HG03558 (cell line): ENCODE data around the gene TTLL1.
"Not testable (repeated sequence)": the region's sequence is repeated elsewhere in the genome, so short reads cannot be mapped to it uniquely, and the experiment has no call there.

ENCODE experiments used
- ATAC-seq: cut with Tn5 transposase; IDR thresholded peaks from one replicate; pipeline ENCODE4 v1.9.1; 2021; ENCODE audit warnings: moderate number of reproducible peaks; ENCODE audit not compliant: unreplicated experiment; ENCODE audit errors: extremely low read depth

TTLL1 gene

DNA sequence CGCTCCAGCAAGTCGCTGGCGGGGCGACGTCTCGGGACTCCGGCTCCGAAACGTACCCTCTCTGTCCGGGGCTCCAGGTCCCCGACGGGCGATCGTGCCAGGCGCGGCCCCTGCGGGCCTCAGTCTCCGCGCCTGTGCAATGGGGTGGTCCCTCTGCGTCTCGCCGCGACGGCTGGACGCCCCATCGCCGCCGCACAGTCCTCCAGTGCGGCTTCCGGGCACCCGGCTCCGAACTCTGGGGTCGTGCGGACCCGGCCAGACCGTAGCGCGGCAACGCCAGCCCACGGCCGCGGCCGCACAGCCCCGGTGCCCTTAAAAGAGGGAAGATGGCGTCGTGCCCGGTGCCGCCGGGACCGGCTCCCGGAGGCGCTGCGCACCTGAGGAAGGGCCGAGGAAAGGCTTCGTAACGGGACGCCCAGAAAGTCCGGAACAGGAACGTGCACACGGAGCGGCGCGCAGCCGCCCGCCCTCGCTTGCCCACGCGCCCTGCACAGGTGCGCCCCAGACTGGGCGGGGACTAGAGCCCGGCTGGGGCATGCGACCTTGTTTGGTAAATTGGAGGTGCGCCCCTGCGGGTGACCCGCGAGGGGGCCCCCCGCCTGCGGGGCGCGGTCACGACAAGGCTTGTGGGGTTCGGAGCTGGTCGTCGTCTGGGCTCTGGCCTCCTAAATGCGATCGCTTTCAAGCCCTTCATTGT is 21.9 kb upstream of the TTLL1 start:
- no peak for ATAC-seq

DNA sequence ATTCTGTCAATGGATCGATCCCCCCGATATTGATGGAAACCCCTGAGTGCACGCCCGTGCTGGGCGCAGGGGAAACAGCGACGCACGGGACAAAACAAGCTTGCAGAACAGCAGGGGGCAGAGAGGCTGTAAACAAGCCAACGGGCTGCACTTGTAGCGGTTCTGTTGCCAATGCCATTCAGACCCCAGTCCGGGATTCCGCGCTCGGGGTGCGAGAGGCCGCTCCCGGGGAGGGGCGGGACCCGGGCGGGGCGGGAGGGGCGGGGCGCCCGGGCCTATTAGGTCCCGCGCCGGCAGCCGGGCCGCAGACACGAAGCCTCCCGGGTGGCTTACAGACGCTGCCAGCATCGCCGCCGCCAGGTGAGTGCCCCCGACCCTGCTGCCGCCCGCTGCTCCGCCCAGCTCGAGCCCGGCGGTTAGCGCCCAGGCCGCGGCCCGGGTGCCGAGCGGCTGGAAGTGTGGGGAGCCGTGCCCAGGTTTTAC is 21.3 kb upstream of the TTLL1 start, which contains the start of gene BIK:
Gene BIK, plus strand, starts transcription at position 307 of the 483 bp plus-strand sequence. CDS start 13,273 bp downstream, outside the sequence.
- ATAC-seq: no peak

DNA sequence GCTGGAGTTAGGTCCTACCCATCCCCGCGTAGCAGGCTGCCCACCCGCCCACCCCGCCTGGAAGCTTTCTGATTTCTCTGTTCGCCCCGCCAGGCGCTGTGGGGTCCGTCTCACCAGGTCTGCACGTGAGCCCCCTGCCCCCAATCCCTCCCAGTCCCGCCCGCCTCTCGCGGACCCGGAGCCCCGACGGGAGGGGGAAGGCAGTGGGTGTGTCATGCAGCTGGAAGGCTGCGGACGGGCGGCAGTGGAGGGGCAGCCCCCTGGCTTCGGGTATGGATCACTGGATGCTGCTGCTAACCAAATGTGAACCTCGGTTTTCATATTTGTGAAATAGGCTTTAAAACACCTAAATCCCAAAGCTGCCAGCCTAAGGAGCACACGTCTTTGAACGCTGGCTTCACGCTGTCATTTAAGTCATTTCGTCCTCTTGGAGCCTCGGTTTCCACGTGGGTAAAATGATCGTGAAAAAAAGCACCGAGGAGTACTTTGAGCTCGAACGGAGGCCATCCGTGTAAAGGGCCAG is 20.8 kb upstream of the TTLL1 start:
- ATAC-seq: no peak

DNA sequence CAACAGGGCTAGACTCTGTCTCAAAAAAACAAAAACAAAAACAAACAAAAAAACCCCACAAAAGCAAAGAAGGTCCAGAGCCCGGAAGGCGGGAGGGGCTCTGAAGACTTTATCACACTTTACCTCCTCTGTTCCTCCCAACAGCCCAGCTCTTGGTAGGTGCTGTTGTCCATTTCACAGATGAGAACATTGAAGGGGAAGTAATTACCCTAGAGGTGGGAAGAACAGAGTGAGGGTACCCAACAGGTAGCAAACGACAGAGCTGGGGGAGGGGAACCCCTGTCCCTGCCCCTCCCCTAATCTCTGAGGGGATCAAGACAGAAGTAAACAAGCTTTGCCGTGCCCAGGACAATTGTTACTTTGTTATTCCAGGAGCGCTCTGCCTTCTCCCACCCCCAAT is 20.3 kb upstream of the TTLL1 start:
- ATAC-seq: no peak

DNA sequence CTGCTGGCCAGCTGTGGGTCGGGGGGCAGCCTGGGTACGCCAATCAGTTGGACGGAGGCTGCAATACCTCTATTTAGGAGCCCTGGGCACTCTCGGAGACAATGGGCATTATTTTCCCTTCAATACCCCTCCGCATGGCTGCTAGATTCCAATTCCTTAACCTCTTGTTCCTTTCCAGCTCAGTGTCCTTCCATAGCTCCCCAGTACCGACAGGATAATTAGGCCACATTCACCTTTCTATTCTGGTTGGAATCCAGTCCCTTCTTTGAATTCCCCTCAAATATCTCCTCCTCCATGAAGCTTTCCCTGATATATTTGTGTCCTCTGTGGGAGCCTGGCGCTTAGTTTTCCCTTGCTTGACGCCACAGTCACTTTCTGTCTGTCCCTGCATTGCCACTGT is 17.1 kb upstream of the TTLL1 start:
- ATAC-seq: no peak

DNA sequence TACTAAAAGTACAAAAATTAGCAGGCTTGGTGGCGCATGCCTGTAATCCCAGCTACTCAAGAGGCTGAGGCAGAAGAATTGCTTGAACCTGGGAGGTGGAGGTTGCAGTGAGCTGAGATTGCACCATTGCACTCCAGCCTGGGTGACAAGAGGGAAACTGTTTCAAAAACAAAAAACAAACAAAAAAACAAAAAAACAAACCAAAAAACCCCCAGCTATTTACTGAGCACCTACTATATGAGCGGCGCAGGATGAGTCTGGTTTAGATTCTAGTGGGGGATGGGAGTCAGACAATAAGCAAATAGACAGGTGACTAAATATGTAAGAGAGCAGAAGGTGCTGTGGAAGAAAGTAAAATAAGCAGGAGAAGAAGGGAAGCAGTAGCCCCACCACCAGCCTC is 15.8 kb upstream of the TTLL1 start:
- ATAC-seq: not testable (repeated sequence)

DNA sequence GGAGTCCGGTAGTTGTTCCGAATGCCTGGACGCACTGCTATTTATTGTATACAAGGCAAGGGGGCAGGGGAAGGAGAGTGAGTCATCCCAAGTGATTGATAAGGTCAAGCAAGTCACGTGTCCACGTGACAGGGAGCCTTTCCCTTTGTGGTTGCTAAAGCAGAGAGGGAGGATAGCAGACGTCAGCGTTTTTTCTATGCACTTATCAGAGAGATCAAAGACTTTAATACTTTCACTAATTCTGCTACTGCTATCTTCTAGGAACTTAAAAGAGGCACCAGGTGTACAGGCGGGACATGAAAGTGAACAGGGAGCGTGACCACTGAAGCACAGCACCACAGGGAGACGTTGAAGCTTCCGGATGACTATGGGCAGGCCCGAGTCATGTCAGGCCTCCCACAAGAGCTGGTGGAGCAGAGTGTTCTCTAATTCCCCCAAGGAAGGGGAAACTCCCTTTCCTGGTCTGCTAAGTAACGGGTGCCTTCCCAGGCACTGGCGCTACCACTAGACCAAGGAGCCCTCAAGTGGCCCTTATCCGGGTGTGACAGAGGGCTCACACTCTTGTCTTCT is 14.9 kb upstream of the TTLL1 start:
- ATAC-seq: not testable (repeated sequence)

DNA sequence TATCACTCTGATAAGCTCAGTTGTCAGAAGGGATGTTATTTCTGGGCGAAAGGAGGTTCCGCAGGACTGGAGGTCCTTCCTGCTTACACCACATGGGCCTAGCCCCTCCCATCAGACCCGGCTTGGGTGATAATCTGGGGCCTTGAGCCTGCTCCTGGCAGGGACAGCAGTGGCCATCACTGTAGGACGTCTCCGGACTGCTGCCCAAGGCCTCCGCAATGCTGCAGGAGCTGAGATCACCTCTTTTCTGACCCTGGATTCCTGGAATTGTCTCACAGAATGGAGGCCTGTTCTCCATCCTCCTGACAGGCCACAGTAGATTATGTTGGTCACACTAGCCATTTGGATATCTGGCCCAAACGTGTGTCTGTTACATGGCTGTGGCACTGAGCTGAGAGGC is 12.1 kb upstream of the TTLL1 start:
- no peak for ATAC-seq

DNA sequence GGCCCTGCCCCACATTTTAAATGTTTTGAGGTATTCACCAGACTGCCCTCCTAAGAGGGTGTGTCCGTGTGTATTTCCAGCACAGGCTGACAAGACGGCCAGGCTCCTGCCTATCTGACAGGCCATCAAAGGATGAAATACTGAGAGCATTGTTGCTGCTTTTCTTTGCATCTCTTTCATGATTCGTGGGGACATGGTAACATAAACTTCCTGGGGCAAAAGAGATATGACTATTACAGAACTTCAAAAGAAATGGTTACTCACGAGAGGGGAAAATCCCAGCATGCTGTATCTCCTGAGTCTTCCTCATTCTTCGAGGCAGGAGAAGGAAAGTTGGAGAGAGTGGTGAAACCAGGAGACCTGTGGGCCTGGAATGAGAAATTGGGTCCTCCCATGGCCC is 11.0 kb upstream of the TTLL1 start:
- no peak for ATAC-seq

DNA sequence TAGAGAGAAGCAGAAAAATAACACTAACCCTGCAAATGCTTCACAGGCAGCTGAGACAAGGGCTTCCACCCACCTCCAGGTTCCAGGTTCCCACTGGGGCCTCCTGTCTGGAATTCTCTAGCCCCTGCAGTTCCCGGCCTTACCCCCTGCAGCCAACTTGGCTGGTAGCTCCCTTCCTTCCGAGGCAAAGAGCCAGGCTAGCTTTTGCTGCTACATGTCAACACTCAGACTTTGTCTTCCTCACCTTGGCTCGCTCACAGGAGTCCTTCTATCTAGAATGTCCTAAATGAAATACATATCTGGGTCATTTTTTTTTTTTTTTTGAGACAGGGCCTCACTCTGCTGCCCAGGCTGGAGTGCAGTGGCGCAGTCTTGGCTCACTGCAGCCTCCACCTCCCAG is 9.9 kb upstream of the TTLL1 start:
- no peak for ATAC-seq

DNA sequence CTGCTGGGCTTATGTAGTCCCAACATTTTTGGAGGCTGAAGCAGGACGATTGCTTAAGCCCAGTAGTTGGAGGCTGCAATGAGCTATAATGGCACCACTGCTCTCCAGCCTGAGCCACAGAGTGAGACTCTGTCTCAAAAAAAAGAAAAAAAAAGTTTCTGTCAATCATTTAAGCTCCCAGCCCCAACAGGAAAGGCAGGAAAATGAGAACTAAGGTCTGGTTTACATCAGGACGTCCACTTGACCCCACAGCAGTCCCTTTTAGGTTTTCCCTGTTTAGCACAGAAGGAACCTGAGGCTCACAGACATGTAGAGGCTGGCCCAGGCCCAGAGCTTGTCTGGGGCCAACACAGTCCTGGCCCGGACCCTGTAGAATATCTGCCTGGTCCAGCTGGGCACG is 9.2 kb upstream of the TTLL1 start:
- ATAC-seq: no peak

DNA sequence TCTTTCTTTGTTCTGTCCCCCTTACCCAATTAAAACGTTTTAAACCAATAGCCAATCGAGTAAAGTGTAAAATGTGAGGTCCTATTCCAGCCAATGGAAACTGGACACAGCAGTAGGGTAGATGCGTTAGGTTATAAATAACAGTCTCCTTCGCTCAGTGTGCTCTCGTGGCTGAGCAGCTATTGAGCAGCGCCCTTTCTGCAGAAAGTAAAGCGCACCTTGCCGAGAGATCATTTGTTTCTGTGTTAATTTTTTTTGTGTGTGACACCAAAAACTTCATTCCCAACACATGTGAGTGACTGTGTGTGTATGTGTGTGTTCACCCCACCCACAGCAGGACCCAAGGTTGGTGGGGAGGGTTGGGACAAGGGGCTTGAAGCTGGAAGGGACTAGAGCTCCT is 7.2 kb upstream of the TTLL1 start:
- no peak for ATAC-seq

DNA sequence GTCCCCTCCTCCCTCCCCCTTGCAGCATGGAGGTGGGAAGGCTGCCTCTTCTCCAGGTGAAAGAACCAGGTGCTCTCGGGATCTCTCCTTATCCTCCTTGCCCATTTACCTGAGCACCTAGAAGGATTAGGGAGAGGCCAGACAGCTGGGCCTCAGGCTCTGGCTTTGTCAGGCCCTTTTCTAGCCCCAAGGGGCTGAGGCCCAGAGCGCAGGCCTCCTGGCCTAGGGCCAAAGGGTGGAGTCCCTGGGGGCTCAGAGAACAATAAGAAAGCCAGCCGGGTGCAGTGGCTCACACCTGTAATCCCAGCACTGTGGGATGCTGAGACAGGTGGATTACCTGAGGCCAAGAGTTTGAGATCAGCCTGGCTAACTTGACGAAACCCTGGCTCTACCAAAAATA is 5.4 kb upstream of the TTLL1 start:
- no peak for ATAC-seq

DNA sequence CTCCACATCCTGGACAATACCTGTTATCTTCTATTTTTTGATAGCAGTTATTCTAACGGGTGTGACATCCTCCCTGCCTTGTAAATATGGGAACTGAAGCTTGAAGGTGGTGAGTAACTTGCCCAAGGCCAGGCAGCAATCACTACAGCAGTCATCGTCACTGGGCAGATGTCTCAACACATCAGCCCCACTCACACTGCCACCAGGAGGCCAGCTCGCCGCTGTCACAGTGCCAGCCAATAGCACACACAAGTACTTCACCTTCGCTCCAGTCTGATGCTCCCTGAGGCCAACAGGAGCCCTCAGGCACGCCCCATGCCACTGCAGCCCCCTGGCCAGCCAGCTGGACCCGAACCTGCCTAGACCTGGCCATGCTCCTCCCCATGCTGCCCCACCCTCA is 4.9 kb upstream of the TTLL1 start:
- ATAC-seq: no peak

DNA sequence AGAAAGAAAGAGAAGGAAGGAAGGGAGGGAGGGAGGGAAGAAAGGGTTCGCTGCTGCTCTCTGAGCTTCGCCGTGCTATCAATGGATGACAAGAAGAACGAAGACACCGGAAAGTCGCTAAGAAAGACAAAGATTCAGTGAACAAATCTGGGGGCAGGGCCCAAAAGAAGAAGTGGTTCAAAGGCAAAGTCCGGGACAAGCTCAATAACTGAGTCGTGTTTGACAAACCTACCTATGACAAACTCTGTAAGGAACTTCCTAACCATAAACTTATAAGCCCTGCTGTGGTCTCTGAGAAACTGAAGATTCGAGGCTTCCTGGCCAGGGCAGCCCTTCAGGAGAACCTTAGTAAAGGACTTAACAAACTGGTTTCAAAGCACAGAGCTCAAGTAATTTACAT is 2.9 kb upstream of the TTLL1 start:
- ATAC-seq: no peak

DNA sequence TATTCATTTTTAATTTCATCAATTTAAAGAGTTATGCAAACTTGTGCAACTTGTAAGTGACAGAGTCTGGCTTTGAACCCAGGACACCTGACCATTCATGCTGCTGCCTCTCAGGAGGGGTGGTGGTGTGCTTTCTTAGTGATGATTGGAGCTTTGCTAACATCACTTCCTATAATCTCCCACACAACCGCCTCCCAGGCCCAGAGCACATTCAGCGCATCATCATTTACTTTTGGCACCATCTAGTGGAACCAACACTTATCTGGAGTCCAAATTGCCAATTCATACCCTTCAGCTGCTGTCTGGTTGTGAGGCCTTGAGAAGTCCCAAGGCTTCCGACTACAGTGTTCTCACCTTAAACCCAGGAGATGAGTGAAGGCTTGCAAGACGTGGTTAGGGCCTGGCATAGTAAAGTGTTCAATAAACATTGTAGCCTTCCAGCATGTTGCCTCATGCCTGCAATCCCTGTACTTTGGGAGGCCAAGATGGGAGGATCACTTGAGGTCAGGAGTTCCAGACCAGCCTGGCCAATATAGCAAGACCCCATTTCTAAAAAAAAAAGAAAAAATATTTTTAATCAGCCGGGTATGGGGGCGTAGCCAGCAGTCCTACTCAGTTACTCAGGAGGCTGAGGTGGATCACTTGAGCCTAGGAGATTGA is 1.1 kb upstream of the TTLL1 start:
- ATAC-seq: no peak

DNA sequence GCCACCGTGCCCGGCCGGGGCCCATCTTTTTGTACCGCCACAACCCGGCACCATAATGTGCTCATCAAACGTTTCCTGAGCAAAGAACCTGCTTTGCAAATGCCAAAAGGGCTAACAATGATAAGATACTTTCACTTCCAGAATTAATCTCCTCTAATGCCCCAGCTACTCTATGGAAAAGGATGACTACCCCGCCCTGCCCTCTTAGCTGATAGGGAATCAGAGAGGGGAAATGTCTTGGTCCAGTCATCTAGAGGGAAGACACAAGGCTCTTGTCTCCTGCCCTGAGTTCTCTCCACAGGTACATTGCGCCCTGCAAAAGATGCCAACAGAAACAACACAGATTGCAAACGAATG is 586 bp downstream of the TTLL1 start:
- ATAC-seq: no peak

DNA sequence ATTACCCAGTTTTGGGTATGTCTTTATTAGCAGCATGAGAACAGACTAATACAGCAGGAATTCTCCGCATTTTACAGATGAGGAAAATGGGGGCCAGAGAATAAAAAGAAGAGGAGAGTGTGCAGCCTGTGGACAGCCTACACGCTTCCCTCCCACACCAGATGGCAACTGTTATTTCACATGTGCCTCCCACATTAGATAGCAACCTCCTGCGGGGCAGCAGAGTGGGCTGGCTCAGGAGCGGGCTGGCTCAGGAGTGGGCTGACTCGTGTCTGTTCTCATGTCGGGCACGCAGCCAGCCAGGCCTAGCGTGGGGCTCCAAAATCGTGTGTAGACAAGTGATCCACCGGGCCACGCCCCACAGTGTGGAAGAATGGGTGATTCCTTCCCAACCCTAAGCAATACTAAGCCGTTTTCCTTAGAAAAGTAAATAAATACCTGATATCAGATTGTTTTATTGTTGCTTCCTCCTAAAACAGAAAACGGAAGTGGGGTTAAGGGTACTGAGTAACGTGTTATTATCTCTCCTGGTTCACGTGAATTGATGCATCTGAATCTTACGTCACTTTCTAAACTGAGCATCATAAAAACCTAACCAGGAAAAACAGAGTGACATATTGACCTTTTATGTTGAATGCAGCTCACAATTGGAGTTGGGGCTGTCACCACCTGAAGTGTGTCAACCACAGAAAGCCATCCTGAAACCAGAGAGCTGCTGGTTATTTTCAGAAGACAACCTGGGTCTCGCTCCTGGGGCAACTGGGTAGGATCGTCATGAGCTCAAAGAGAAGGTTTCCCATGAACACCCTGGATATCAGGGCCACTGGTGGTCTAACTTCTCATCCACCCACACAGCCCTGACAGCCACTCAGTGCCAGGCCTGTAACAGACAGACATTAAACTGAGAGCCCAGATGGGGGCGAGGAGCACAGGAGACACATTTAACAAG is 3.3 kb downstream of the TTLL1 start:
- ATAC-seq: no peak

DNA sequence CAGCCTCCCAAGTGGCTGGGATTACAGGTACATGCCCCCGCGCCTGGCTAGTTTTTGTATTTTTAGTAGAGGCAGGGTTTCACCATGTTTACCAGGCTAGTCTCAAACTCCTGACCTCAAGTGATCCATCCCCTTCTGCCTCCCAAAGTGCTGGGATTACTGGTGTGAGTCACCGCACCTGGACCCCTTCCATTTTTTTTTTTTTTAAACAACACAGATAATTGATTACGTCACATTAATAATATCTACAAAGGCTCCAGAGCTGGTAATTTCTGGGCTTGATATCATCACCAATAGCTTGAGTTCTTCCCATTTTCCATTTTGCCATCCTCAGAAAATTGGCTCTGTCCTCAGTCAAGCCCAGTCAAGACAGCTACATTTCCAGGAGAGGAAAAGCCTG is 7.2 kb downstream of the TTLL1 start:
- no peak for ATAC-seq

DNA sequence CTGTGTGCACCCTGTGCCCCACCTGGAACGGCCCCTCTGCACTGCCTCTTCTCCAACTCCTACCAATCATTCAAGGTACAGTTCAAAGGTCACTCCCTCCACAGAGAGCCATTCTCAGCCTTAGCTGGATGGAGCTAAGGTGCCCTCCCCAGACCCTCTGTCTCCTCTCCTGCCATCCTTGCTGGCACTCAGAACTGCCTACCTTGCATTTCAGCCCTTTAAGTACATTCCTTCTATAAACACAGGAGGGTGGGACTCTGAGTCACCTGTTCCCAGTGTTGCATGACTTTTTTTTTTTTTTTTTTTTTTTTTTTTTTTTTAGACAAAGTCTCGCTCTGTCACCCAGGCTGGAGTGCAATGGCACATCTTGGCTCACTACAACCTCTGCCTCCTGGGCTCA is 8.6 kb downstream of the TTLL1 start:
- ATAC-seq: no peak
